Superior temporal gyrus (tissue), 1 donor: ENCODE measurements around the gene AFF3.

ENCODE experiments used
- DNase-seq: peaks from one replicate; pipeline ENCODE4 v3.0.0-alpha.2; 2016; ENCODE audit errors: extremely low spot score

AFF3 gene

GRCh38 chr2:99700482-99701398, 441.6 kb downstream of the AFF3 start:
- DNase-seq: no peak

- DNase-seq: no peak
Measured at GRCh38 chr2:99698896-99699295, 443.5 kb downstream of the AFF3 start.

GRCh38 chr2:99697811-99698568, 444.4 kb downstream of the AFF3 start:
- DNase-seq: no peak

- DNase-seq: no peak
Measured at GRCh38 chr2:99695944-99696253, 446.5 kb downstream of the AFF3 start.

GRCh38 chr2:99695130-99695943, 447.1 kb downstream of the AFF3 start:
- no peak for DNase-seq

GRCh38 chr2:99694331-99694730, 448.1 kb downstream of the AFF3 start:
- DNase-seq: no peak

- no peak for DNase-seq
Measured at GRCh38 chr2:99692785-99693184, 449.6 kb downstream of the AFF3 start.

- DNase-seq: no peak
Measured at GRCh38 chr2:99691926-99692325, 450.5 kb downstream of the AFF3 start.

GRCh38 chr2:99689145-99689742, 453.1 kb downstream of the AFF3 start:
- no peak for DNase-seq

GRCh38 chr2:99688699-99689098, 453.7 kb downstream of the AFF3 start:
- DNase-seq: no peak

GRCh38 chr2:99682275-99683060, 459.9 kb downstream of the AFF3 start:
- no peak for DNase-seq

- DNase-seq: no peak
Measured at GRCh38 chr2:99680946-99681345, 461.4 kb downstream of the AFF3 start.

- DNase-seq: no peak
Measured at GRCh38 chr2:99679518-99679917, 462.9 kb downstream of the AFF3 start.

GRCh38 chr2:99678625-99679024, 463.8 kb downstream of the AFF3 start:
- no peak for DNase-seq

GRCh38 chr2:99677814-99678213, 464.6 kb downstream of the AFF3 start:
- DNase-seq: no peak

GRCh38 chr2:99675130-99675661, 467.2 kb downstream of the AFF3 start:
- no peak for DNase-seq

- no peak for DNase-seq
Measured at GRCh38 chr2:99674090-99674489, 468.3 kb downstream of the AFF3 start.

- DNase-seq: no peak
Measured at GRCh38 chr2:99672766-99673350, 469.5 kb downstream of the AFF3 start.

- no peak for DNase-seq
Measured at GRCh38 chr2:99670768-99671734, 471.3 kb downstream of the AFF3 start.
